Stomach (tissue), 9 donors: ENCODE measurements around the gene CTDP1. TPM values are rescaled to one million over a fixed set of nuclear protein-coding genes. Genes with fewer than 3 reads are reported as not detected.

Source experiments
- DNase-seq, 2 donors: peaks; one replicate each; pipeline versions ENCODE4 v3.0.0 to v3.0.0-alpha.2; 2013 to 2019
- H3K27ac ChIP-seq, 5 donors: fragments of 200-600 bp in 4 of 5; sonication (generic) in 4 of 5; one replicate each; pipeline ENCODE4 v1.5.1; 2013 to 2019; ENCODE audit warnings: mild to moderate bottlenecking in 1 of 5, moderate library complexity in 1 of 5
- H3K27me3 ChIP-seq, 3 donors: fragments of 200-600 bp; sonication (generic); one replicate each; pipeline ENCODE4 v1.5.1; 2017 to 2019; ENCODE audit warnings: mixed run types in 1 of 3
- H3K36me3 ChIP-seq, 4 donors: fragments of 200-600 bp; sonication (generic); 1 replicate in 3 of 4; 2 replicates in 1 of 4; pipeline ENCODE4 v1.5.1; 2016 to 2019
- H3K4me1 ChIP-seq, 4 donors: fragments of 200-600 bp; sonication (generic); one replicate each; pipeline ENCODE4 v1.5.1; 2016 to 2019
- H3K4me3 ChIP-seq, 4 donors: fragments of 200-600 bp; sonication (generic) in 3 of 4; one replicate each; pipeline ENCODE4 v1.5.1; 2016 to 2019; ENCODE audit warnings: mild to moderate bottlenecking in 1 of 4
- H3K9me3 ChIP-seq, 4 donors: fragments of 200-600 bp; sonication (generic); one replicate each; pipeline ENCODE4 v1.5.1; 2016 to 2019
- CTCF ChIP-seq, 7 experiments: fragments of 450-650 bp in 4 of 7; fragments of 200-600 bp in 3 of 7; sonication (generic) in 3 of 7; IDR thresholded peaks; one replicate each; pipeline ENCODE4 v1.5.1; 2016 to 2019; ENCODE audit warnings: antibody characterized with exemption in 7 of 7, control low read depth in 2 of 7, mild to moderate bottlenecking in 1 of 7
- EP300 ChIP-seq: sonication (generic); formaldehyde crosslinking; IDR thresholded peaks from one replicate; pipeline ENCODE4 v1.6.1; 2017; ENCODE audit warnings: antibody characterized with exemption
- POLR2A ChIP-seq, 4 donors: fragments of 450-650 bp; IDR thresholded peaks; one replicate each; pipeline ENCODE4 v1.6.1; 2016; ENCODE audit warnings: antibody characterized with exemption in 4 of 4, control low read depth in 2 of 4, mild to moderate bottlenecking in 1 of 4, moderate library complexity in 1 of 4
- POLR2AphosphoS5 ChIP-seq, 3 donors: sonication (generic); formaldehyde crosslinking; IDR thresholded peaks; one replicate each; pipeline ENCODE4 v1.6.1; 2016; ENCODE audit warnings: antibody characterized with exemption in 3 of 3
- WGBS, 5 donors: extraction: QIAGEN DNeasy Blood & Tissue Kit in 3 of 5; methylation state at CpG; one replicate each; pipeline versions ENCODE4 v1.1.5 to v1.1.7; 2013 to 2018; 5-methylcytosine and 5-hydroxymethylcytosine counted together
- intact Hi-C: fragments of 100-400 bp; cut with DNase I; formaldehyde crosslinking; loops from one replicate; pipeline ENCODE4 v1.15.1; 2023; ENCODE audit warnings: low total_unique reads
- polyA plus RNA-seq, 3 donors: library from polyadenylated mRNA; stranded (reverse); fragments of 200-250 nt; gene quantifications; one replicate each; pipeline ENCODE4 v1.2.3, GENCODE V29; 2013
- total RNA-seq, 5 donors: library from RNA; depleted of rRNA; stranded (reverse); fragments of >200 nt; gene quantifications; one replicate each; pipeline versions ENCODE4 v1.1.0 to v1.2.3, GENCODE V29; 2014 to 2016
- donor health status: healthy with polysubstance abuse.
- donor health status: Bipolar disorder and iron deficiency.
- donor health status: healthy.

Gene CTDP1
- total and polyA plus RNA-seq, 8 donors = 7.6 to 50.7 (median 16.8) TPM

GRCh38 chr18:79741362-79741700 is 61.7 kb downstream of the CTDP1 start:
- Histone ChIP-seq H3K36me3 (peaks cover 26 to 83% (median 77%) of the 10 kb centered on the region in 4 donors), H3K27me3 (no peaks in the 10 kb centered on the region), H3K4me3 (no peak overlapping the region), H3K4me1 (no peaks in the 10 kb centered on the region), H3K27ac (no peak overlapping the region), H3K9me3 (peaks cover 0 to 24% (median 2%) of the 10 kb centered on the region in 4 donors)
- 74 to 84% (median 82%) methylated on average over 8 of the region's 8 CpGs for WGBS, 5 donors
- no peak for DNase-seq
- intact Hi-C loops = no loop called here
- TF ChIP-seq CTCF (IDR thresholded peaks at IDR 0.05) (no peak), EP300 (no peak), POLR2AphosphoS5 (IDR thresholded peaks at IDR 0.05) (no peak), POLR2A (IDR thresholded peaks at IDR 0.05) (no peak)

- TF ChIP-seq EP300 (no peak), POLR2AphosphoS5 (IDR thresholded peaks at IDR 0.05) (no peak), CTCF (IDR thresholded peaks at IDR 0.05) (no peak), POLR2A (IDR thresholded peaks at IDR 0.05) (no peak)
- intact Hi-C loops = no loop called here
These were observed 62.5 kb downstream of the CTDP1 start for GRCh38 chr18:79742076-79742475.

GRCh38 chr18:79744625-79745024 is 65.0 kb downstream of the CTDP1 start:
- H3K27ac ChIP-seq = no peak overlapping the region
- H3K36me3 ChIP-seq = peaks cover 8 to 82% (median 75%) of the 10 kb centered on the region in 4 donors
- H3K4me1 ChIP-seq = no peaks in the 10 kb centered on the region
- WGBS, 5 donors = 89 to 95% (median 95%) methylated on average over 10 to 14 of the region's 14 CpGs
- H3K4me3 ChIP-seq = no peak overlapping the region
- peaks cover 0 to 4% (median 2%) of the 10 kb centered on the region in 4 donors for H3K9me3 ChIP-seq
- intact Hi-C loops = no loop called here
- DNase-seq = no peak
- no peaks in the 10 kb centered on the region for H3K27me3 ChIP-seq
- TF ChIP-seq EP300 (no peak), POLR2A (IDR thresholded peaks at IDR 0.05) (no peak), CTCF (IDR thresholded peaks at IDR 0.05) (no peak), POLR2AphosphoS5 (IDR thresholded peaks at IDR 0.05) (no peak)

More at GRCh38 chr18:79742076-79742475, 62.5 kb downstream of the CTDP1 start:
- no peak overlapping the region for H3K4me3 ChIP-seq
- H3K9me3 ChIP-seq = peaks cover 0 to 24% (median 2%) of the 10 kb centered on the region in 4 donors
- no peak overlapping the region for H3K27ac ChIP-seq
- H3K36me3 ChIP-seq = peaks cover 24 to 83% (median 77%) of the 10 kb centered on the region in 4 donors
- H3K27me3 ChIP-seq = no peaks in the 10 kb centered on the region
- 90 to 98% (median 97%) methylated on average over 4 of the region's 4 CpGs for whole genome bisulfite sequencing, 5 donors
- DNase-seq = no peak
- no peaks in the 10 kb centered on the region for H3K4me1 ChIP-seq

- TF ChIP-seq POLR2A (IDR thresholded peaks at IDR 0.05) (no peak), POLR2AphosphoS5 (IDR thresholded peaks at IDR 0.05) (no peak), EP300 (no peak), CTCF (IDR thresholded peaks at IDR 0.05) (no peak)
- Histone ChIP-seq H3K4me3 (no peak overlapping the region), H3K27me3 (no peaks in the 10 kb centered on the region), H3K4me1 (no peaks in the 10 kb centered on the region), H3K36me3 (peaks cover 8 to 71% (median 65%) of the 10 kb centered on the region in 4 donors), H3K27ac (no peak overlapping the region), H3K9me3 (peaks cover 0 to 4% (median 0%) of the 10 kb centered on the region in 4 donors)
- WGBS, 5 donors = 96 to 99% (median 98%) methylated on average over 8 of the region's 8 CpGs
- DNase-seq = no peak
- intact Hi-C loops = no loop called here
These were observed 67.1 kb downstream of the CTDP1 start for GRCh38 chr18:79746730-79747129.
